NB4 (cell line): ENCODE data around the gene CTDNEP1.

ENCODE experiments used
- MAX ChIP-seq: IDR thresholded peaks from 2 replicates; pipeline ENCODE4 v1.6.1; 2011; ENCODE audit warnings: low read depth, low read length
- MYC ChIP-seq: IDR thresholded peaks from 2 replicates; pipeline ENCODE4 v1.6.1; 2011; ENCODE audit warnings: low read depth, low read length
- TF ChIP-seq, protein P1 (sequence below): IDR thresholded peaks from one replicate; pipeline ENCODE4 v1.5.1; 2012; ENCODE audit warnings: low read depth, low read length

DNA sequence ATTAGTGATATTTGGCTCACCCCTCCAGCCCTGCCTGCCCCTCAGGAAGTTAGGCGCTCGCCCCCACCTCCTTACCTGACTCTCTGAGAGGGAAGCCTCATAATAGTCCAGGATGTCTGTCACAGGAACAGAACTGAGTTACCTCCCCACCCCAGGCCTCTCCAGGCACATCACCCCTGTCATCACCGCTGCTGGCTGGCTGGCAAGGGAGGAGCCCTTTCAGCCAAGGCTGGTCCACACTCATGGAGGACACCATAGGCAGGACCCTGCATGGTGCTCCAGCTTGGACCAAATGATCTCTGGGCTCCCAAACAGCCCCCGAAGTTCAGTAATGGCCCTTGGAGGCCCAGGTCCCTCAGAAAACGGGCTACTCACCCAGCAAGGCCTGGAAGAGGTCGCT lies 33.4 kb downstream of the CTDNEP1 start:
- TF ChIP-seq MAX: no peak
- TF ChIP-seq, protein P1, sequence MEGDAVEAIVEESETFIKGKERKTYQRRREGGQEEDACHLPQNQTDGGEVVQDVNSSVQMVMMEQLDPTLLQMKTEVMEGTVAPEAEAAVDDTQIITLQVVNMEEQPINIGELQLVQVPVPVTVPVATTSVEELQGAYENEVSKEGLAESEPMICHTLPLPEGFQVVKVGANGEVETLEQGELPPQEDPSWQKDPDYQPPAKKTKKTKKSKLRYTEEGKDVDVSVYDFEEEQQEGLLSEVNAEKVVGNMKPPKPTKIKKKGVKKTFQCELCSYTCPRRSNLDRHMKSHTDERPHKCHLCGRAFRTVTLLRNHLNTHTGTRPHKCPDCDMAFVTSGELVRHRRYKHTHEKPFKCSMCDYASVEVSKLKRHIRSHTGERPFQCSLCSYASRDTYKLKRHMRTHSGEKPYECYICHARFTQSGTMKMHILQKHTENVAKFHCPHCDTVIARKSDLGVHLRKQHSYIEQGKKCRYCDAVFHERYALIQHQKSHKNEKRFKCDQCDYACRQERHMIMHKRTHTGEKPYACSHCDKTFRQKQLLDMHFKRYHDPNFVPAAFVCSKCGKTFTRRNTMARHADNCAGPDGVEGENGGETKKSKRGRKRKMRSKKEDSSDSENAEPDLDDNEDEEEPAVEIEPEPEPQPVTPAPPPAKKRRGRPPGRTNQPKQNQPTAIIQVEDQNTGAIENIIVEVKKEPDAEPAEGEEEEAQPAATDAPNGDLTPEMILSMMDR: no peak
- no peak for TF ChIP-seq MYC
